Pancreas (tissue), 10 donors: Measurements from ENCODE around the gene SNX6. TPM values are rescaled to one million over a fixed set of nuclear protein-coding genes. Genes with fewer than 3 reads are reported as not detected.

Source experiments
- ATAC-seq, 4 donors: fragments of 200-7000 bp; cut with Tn5 transposase; one replicate each; pipeline versions ENCODE4 v1.8.0 to v1.9.1; 2020; ENCODE audit warnings: mild to moderate bottlenecking in 4 of 4, moderate library complexity in 4 of 4
- DNase-seq, 6 donors: peaks; one replicate each; pipeline ENCODE4 v3.0.0-alpha.2; 2020
- FAIRE-seq: peaks from 2 replicates; lab custom pipeline; 2012; peaks lifted over from hg19 to GRCh38; lab: Jason Lieb, UNC
- H3K27ac ChIP-seq, 4 donors: fragments of 200-600 bp; sonication (generic); 1 replicate in 3 of 4; 2 replicates in 1 of 4; pipeline versions ENCODE4 v1.5.0 to v1.8.0; 2020
- H3K27me3 ChIP-seq, 4 donors: fragments of 200-600 bp; one replicate each; pipeline ENCODE4 v1.8.0; 2021
- H3K36me3 ChIP-seq, 3 donors: fragments of 200-600 bp; sonication (generic) in 1 of 3; one replicate each; pipeline versions ENCODE4 v1.5.0 to v1.8.0; 2020 to 2021
- H3K4me1 ChIP-seq, 3 donors: fragments of 200-600 bp; one replicate each; pipeline ENCODE4 v1.8.0; 2021
- H3K4me3 ChIP-seq, 4 donors: fragments of 200-600 bp; sonication (generic) in 2 of 4; one replicate each; pipeline versions ENCODE4 v1.5.0 to v1.8.0; 2020 to 2021
- H3K9me3 ChIP-seq, 4 donors: fragments of 200-600 bp; one replicate each; pipeline ENCODE4 v1.8.0; 2021
- CTCF ChIP-seq, 4 donors: fragments of 200-600 bp; sonication (generic) in 3 of 4; IDR thresholded peaks; one replicate each; pipeline versions ENCODE4 v1.5.0 to v1.8.0; 2021; ENCODE audit warnings: antibody characterized with exemption in 4 of 4
- WGBS, 2 donors: extraction: QIAGEN DNeasy Blood & Tissue Kit; methylation state at CpG; one replicate each; pipeline ENCODE4 v1.1.7; 2013; 5-methylcytosine and 5-hydroxymethylcytosine counted together
- intact Hi-C, 3 donors: fragments of 100-400 bp; cut with DNase I; formaldehyde crosslinking; loops; one replicate each; pipeline versions ENCODE4 v1.11.1 to v1.14.2; 2022
- polyA plus RNA-seq, 2 donors: library from polyadenylated mRNA; stranded (reverse); fragments of 200-250 nt; gene quantifications; one replicate each; pipeline ENCODE4 v1.2.3, GENCODE V29; 2013
- total RNA-seq, 6 donors: library from RNA; stranded (reverse); fragmentation: NEBNext Ultra II Directional in 4 of 6; extraction: Animal tissue kit (Norgen Biotek cat#: 25700) in 4 of 6; gene quantifications; one replicate each; pipeline versions ENCODE4 v1.2.1 to v1.2.4, GENCODE V29; 2021 to 2023
- donor health status: healthy with polysubstance abuse.
- donor health status: DM: no; HTN: no; CAD: no; lungs with moderate emphysema.
- donor health status: DM: no; HTN: no; CAD: no.
- donor health status: control.
- donor health status: control.
- donor health status: Bipolar disorder and iron deficiency.
- donor health status: DM: yes; HTN: yes; CAD: no.
- donor health status: DM: no; HTN: no; CAD: no.
- donor health status: DM: no; HTN: no; CAD: no.
- donor health status: DM: yes; HTN: yes; CAD: no.

SNX6 gene
- total and polyA plus RNA-seq, 8 donors, result 10.2 to 35.8 (median 17.5) TPM

GRCh38 chr14:34673702-34674101 is 43.8 kb upstream of the SNX6 start:
- H3K27ac ChIP-seq, result no peak overlapping the region
- ATAC-seq (no peak), FAIRE-seq (no peak), DNase-seq (no peak)
- 38 to 60% methylated on average over 1 of the region's 1 CpG for WGBS, 2 donors
- no peaks in the 10 kb centered on the region for H3K36me3 ChIP-seq
- no peak for TF ChIP-seq CTCF (IDR thresholded peaks at IDR 0.05)
- H3K4me3 ChIP-seq, result no peak overlapping the region
- intact Hi-C loops, result no loop called here
- H3K9me3 ChIP-seq, result no peaks in the 10 kb centered on the region
- H3K27me3 ChIP-seq, result no peaks in the 10 kb centered on the region
- H3K4me1 ChIP-seq, result no peaks in the 10 kb centered on the region

- Histone ChIP-seq H3K4me1 (no peaks in the 10 kb centered on the region), H3K36me3 (no peaks in the 10 kb centered on the region), H3K4me3 (no peak overlapping the region), H3K27me3 (no peaks in the 10 kb centered on the region), H3K9me3 (no peaks in the 10 kb centered on the region), H3K27ac (no peak overlapping the region)
- 42 to 51% methylated on average over 6 of the region's 6 CpGs for WGBS, 2 donors
- intact Hi-C loops, result no loop called here
- DNase-seq (no peak), ATAC-seq (peak in 1 of 4 donors; percentile 36), FAIRE-seq (no peak)
- no peak for TF ChIP-seq CTCF (IDR thresholded peaks at IDR 0.05)
Observed at GRCh38 chr14:34671716-34672115, 41.8 kb upstream of the SNX6 start.

GRCh38 chr14:34668111-34668510 is 38.2 kb upstream of the SNX6 start:
- TF ChIP-seq CTCF (IDR thresholded peaks at IDR 0.05), result no peak
- Histone ChIP-seq H3K9me3 (no peaks in the 10 kb centered on the region), H3K27me3 (no peaks in the 10 kb centered on the region), H3K36me3 (no peaks in the 10 kb centered on the region), H3K27ac (no peak overlapping the region), H3K4me3 (no peak overlapping the region), H3K4me1 (no peaks in the 10 kb centered on the region)
- FAIRE-seq, result no peak
- WGBS, 2 donors, result 66 to 84% methylated on average over 2 of the region's 2 CpGs
- intact Hi-C loops, result loop anchor here in 1 of 3 donors (5.0 kb wide), 1 partner anchor 54 kb away; no protein-coding TSS in a partner anchor
- no peak for ATAC-seq
- no peak for DNase-seq

- no peak for TF ChIP-seq CTCF (IDR thresholded peaks at IDR 0.05)
- intact Hi-C loops, result loop anchor here in 1 of 3 donors (5.0 kb wide), 1 partner anchor 55 kb away; no protein-coding TSS in a partner anchor
- ATAC-seq (no peak), DNase-seq (no peak), FAIRE-seq (no peak)
- Histone ChIP-seq H3K9me3 (no peaks in the 10 kb centered on the region), H3K4me1 (no peaks in the 10 kb centered on the region), H3K27me3 (no peaks in the 10 kb centered on the region), H3K27ac (no peak overlapping the region), H3K36me3 (no peaks in the 10 kb centered on the region), H3K4me3 (no peak overlapping the region)
- 76 to 87% methylated on average over 7 of the region's 7 CpGs for WGBS, 2 donors
Observed at GRCh38 chr14:34667007-34667406, 37.1 kb upstream of the SNX6 start.

- intact Hi-C loops, result loop anchor here in 1 of 3 donors (5.0 kb wide), 1 partner anchor 56 kb away; no protein-coding TSS in a partner anchor
- no peaks in the 10 kb centered on the region for H3K27me3 ChIP-seq
- TF ChIP-seq CTCF (IDR thresholded peaks at IDR 0.05), result no peak
- no peaks in the 10 kb centered on the region for H3K4me1 ChIP-seq
- 41 to 44% methylated on average over 2 of the region's 2 CpGs for WGBS, 2 donors
- no peak for FAIRE-seq
- H3K4me3 ChIP-seq, result no peak overlapping the region
- ATAC-seq, result peak in 2 of 4 donors; percentile 66 to 67
- DNase-seq, result peak in 1 of 6 donors; percentile 41
- H3K27ac ChIP-seq, result peak overlapping the region in 1 of 4 donors; percentile 30
- no peaks in the 10 kb centered on the region for H3K36me3 ChIP-seq
- no peaks in the 10 kb centered on the region for H3K9me3 ChIP-seq
Observed at GRCh38 chr14:34665785-34666435, 36.0 kb upstream of the SNX6 start.
